HepG2 (cell line): ENCODE measurements around the gene PSMB1. TPM values are rescaled to one million over a fixed set of nuclear protein-coding genes. Genes with fewer than 3 reads are reported as not detected.
A peak's percentile ranks its signal among the peaks of the same experiment; 100 is the strongest.

ENCODE experiments used
- ARNT2 ChIP-seq: sonication (generic); formaldehyde crosslinking; IDR thresholded peaks from 2 replicates; pipeline ENCODE4 v1.8.0; 2022; ENCODE audit warnings: mild to moderate bottlenecking, low read depth, missing genetic modification reagents, moderate library complexity
- ATM ChIP-seq: fragments of 450-650 bp; IDR thresholded peaks from 2 replicates; pipeline ENCODE4 v1.7.1; 2017; ENCODE audit warnings: mild to moderate bottlenecking, borderline replicate concordance
- CBX5 ChIP-seq: sonication (generic); formaldehyde crosslinking; IDR thresholded peaks from 2 replicates; pipeline ENCODE4 v1.4.0; 2020; ENCODE audit warnings: missing genetic modification reagents, borderline replicate concordance
- CCDC6 ChIP-seq: sonication (generic); formaldehyde crosslinking; IDR thresholded peaks from 2 replicates; pipeline ENCODE4 v1.8.1; 2022; ENCODE audit warnings: mild to moderate bottlenecking, missing genetic modification reagents, moderate library complexity
- DMAP1 ChIP-seq: IDR thresholded peaks from 2 replicates; pipeline ENCODE4 v1.6.1; 2016
- ERF ChIP-seq: IDR thresholded peaks from 2 replicates; pipeline ENCODE4 v1.6.1; 2018; ENCODE audit warnings: missing biosample characterization, missing genetic modification reagents
- MAF1 ChIP-seq: sonication (generic); formaldehyde crosslinking; IDR thresholded peaks from 2 replicates; pipeline ENCODE4 v1.5.0; 2020; ENCODE audit warnings: missing genetic modification reagents, borderline replicate concordance
- MATR3 ChIP-seq: sonication (generic); formaldehyde crosslinking; IDR thresholded peaks from 2 replicates; pipeline ENCODE4 v1.4.0; 2020; ENCODE audit warnings: missing genetic modification reagents
- NR1H2 ChIP-seq: sonication (generic); formaldehyde crosslinking; IDR thresholded peaks from 2 replicates; pipeline ENCODE4 v1.8.1; 2022; ENCODE audit warnings: low read depth, missing genetic modification reagents, borderline replicate concordance
- NR3C1 ChIP-seq: sonication (generic); formaldehyde crosslinking; IDR thresholded peaks from 2 replicates; pipeline ENCODE4 v1.4.0; 2020; ENCODE audit warnings: missing genetic modification reagents
- POLR2A ChIP-seq, 2 experiments: IDR thresholded peaks; 2 replicates each; pipeline ENCODE4 v1.6.1; 2011; ENCODE audit warnings: low read depth in 2 of 2, low read length in 2 of 2, mild to moderate bottlenecking in 1 of 2, moderate library complexity in 1 of 2; ENCODE audit not compliant: insufficient read depth in 1 of 2
- RBM22 ChIP-seq: fragments of 200-400 bp; formaldehyde crosslinking; optimal IDR thresholded peaks from 2 replicates; pipeline ENCODE3; 2017; ENCODE audit warnings: mild to moderate bottlenecking, low read length, moderate library complexity
- SMAD1 ChIP-seq: sonication (generic); formaldehyde crosslinking; IDR thresholded peaks from 2 replicates; pipeline ENCODE4 v1.4.0; 2020; ENCODE audit warnings: missing genetic modification reagents, low read depth, mild to moderate bottlenecking, borderline replicate concordance
- SMAD3 ChIP-seq: sonication (generic); formaldehyde crosslinking; IDR thresholded peaks from 2 replicates; pipeline ENCODE4 v1.4.0; 2020; ENCODE audit warnings: missing genetic modification reagents
- TEAD2 ChIP-seq: sonication (generic); formaldehyde crosslinking; IDR thresholded peaks from 2 replicates; pipeline ENCODE4 v1.9.0; 2021; ENCODE audit warnings: missing genetic modification reagents
- TEAD3 ChIP-seq: optimal IDR thresholded peaks from 2 replicates; pipeline ENCODE3; 2016; ENCODE audit warnings: borderline replicate concordance
- ZC3H13 ChIP-seq: sonication (generic); formaldehyde crosslinking; IDR thresholded peaks from 2 replicates; pipeline ENCODE4 v1.8.1; 2023; ENCODE audit warnings: mild to moderate bottlenecking, missing genetic modification reagents, moderate library complexity
- ZFP36L1 ChIP-seq: sonication (generic); formaldehyde crosslinking; IDR thresholded peaks from 2 replicates; pipeline ENCODE4 v1.8.0; 2022; ENCODE audit warnings: mild to moderate bottlenecking, missing genetic modification reagents, moderate library complexity
- ZNF138 ChIP-seq: sonication (generic); formaldehyde crosslinking; IDR thresholded peaks from 2 replicates; pipeline ENCODE4 v1.5.0; 2020; ENCODE audit warnings: mild to moderate bottlenecking, low read depth, missing genetic modification reagents
- ZNF251 ChIP-seq: sonication (generic); formaldehyde crosslinking; IDR thresholded peaks from 2 replicates; pipeline ENCODE4 v1.9.0; 2021; ENCODE audit warnings: mild to moderate bottlenecking, missing genetic modification reagents
- ZNF335 ChIP-seq: sonication (generic); formaldehyde crosslinking; IDR thresholded peaks from 2 replicates; pipeline ENCODE4 v1.4.0; 2020; ENCODE audit warnings: missing genetic modification reagents
- ZNF619 ChIP-seq: sonication (generic); formaldehyde crosslinking; IDR thresholded peaks from 2 replicates; pipeline ENCODE4 v1.4.0; 2020; ENCODE audit warnings: mild to moderate bottlenecking, missing genetic modification reagents
- ZNF816 ChIP-seq: sonication (generic); formaldehyde crosslinking; IDR thresholded peaks from 2 replicates; pipeline ENCODE4 v1.8.0; 2022; ENCODE audit warnings: missing genetic modification reagents, mild to moderate bottlenecking, borderline replicate concordance
- polyA plus RNA-seq, 8 experiments: library from polyadenylated mRNA; depleted of rRNA in 3 of 8; stranded (reverse) in 7 of 8; unstranded in 1 of 8; fragments of >200 nt; fragmentation: Illumina TruSeq in 4 of 8; extraction: Trizol in 4 of 8; gene quantifications; 2 replicates each; pipeline versions ENCODE4 v1.2.1 to v1.2.3, GENCODE V29; 2011 to 2016; ENCODE audit warnings: low read depth in 4 of 8, missing spikeins in 1 of 8, mixed read lengths in 1 of 8; ENCODE audit not compliant: insufficient read depth in 1 of 8
- total RNA-seq, 5 experiments: library from RNA; depleted of rRNA; stranded (reverse); fragments of >200 nt; fragmentation: Illumina TruSeq; extraction: Trizol; gene quantifications; 2 replicates each; pipeline ENCODE4 v1.2.3, GENCODE V29; 2016; ENCODE audit warnings: low read depth in 1 of 5
- TF ChIP-seq, protein P1 (sequence below): sonication (generic); formaldehyde crosslinking; IDR thresholded peaks from 2 replicates; pipeline ENCODE4 v1.4.0; 2020; ENCODE audit warnings: mild to moderate bottlenecking, missing genetic modification reagents, borderline replicate concordance
- TF ChIP-seq, protein P2 (sequence below): sonication (generic); formaldehyde crosslinking; IDR thresholded peaks from 2 replicates; pipeline ENCODE4 v1.4.0; 2020; ENCODE audit warnings: mild to moderate bottlenecking, missing genetic modification reagents
- TF ChIP-seq, protein P3 (sequence below): IDR thresholded peaks from 2 replicates; pipeline ENCODE4 v1.6.1; 2016; ENCODE audit warnings: mild to moderate bottlenecking, missing biosample characterization, missing genetic modification reagents
- TF ChIP-seq, protein P4 (sequence below): sonication (generic); formaldehyde crosslinking; IDR thresholded peaks from 2 replicates; pipeline ENCODE4 v1.5.0; 2020; ENCODE audit warnings: mild to moderate bottlenecking, missing genetic modification reagents, moderate library complexity

The PSMB1 gene
- total and polyA plus RNA-seq, 2 of the 13 experiments (the other 11 are each of a cell fraction or from before 2014, with no cell fraction given): 528 to 592 TPM

DNA sequence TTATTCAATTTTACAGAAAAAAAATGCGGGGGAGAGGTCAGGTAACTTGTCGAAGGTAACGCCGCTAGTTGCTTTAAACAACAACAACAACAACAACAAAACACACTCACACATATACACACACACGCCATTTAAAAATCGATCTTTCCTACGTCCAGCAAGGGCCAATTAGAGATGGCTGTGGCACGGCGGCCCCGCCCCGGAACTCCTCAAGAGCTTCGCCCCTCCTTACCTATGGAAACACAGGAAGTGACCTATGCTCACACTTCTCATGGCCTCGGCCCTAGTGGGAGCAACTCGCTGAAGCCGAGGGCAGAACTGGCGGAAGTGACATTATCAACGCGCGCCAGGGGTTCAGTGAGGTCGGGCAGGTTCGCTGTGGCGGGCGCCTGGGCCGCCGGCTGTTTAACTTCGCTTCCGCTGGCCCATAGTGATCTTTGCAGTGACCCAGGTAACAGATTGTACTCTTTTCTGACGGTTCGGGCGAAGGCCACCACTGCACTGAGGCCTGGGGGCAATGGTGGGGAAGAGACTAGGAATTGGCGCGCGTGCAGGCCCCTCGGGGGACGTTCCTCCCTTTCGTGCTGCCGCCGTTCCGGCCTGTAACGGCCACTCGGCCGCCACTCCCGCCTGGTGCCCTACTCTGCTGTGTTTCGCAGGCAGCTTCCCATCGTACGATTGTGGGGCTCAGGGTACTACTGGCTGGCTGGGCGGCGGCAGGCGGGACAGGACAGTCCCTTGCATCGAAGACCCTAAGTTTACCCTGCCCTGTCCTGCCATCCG is 1.1 kb upstream of the PSMB1 start, which contains the start of gene TBP (continued):
- TF ChIP-seq ZNF335 (CRISPR knock-in tag) (peak; percentile 97), ZNF816 (CRISPR knock-in tag) (0 out of 2 replicates have a peak, but pooled peaks have one; percentile 4), RBM22 (no peak), CBX5 (peak; percentile 75; the same call in 1 of the 2 replicates), MATR3 (CRISPR knock-in tag) (no peak), TEAD3 (CRISPR knock-in tag) (peak; percentile 31), ATM (no peak), DMAP1 (CRISPR knock-in tag) (peak; percentile 97), ZFP36L1 (CRISPR knock-in tag) (peak; percentile 87; the same call in 1 of the 2 replicates), ZNF138 (CRISPR knock-in tag) (no peak), ZC3H13 (CRISPR knock-in tag) (peak; percentile 70; the same call in 1 of the 2 replicates), MAF1 (CRISPR knock-in tag) (no peak), ARNT2 (CRISPR knock-in tag) (peak; percentile 52), NR1H2 (CRISPR knock-in tag) (0 out of 2 replicates have a peak, but pooled peaks have one; percentile 41), SMAD1 (CRISPR knock-in tag) (no peak), POLR2A (IDR thresholded peaks at IDR 0.05; ENCODE audit: insufficient read depth in 1 of 2, low read depth in 2 of 2, low read length in 2 of 2) (peak; percentile 75 to 93), ZNF619 (CRISPR knock-in tag) (peak; percentile 8; the same call in 1 of the 2 replicates), SMAD3 (CRISPR knock-in tag) (peak; percentile 92), NR3C1 (CRISPR knock-in tag) (no peak), TEAD2 (CRISPR knock-in tag) (no peak), ZNF251 (CRISPR knock-in tag) (no peak), CCDC6 (0 out of 2 replicates have a peak, but pooled peaks have one; percentile 6), ERF (peak; percentile 95)
- TF ChIP-seq, protein P1, sequence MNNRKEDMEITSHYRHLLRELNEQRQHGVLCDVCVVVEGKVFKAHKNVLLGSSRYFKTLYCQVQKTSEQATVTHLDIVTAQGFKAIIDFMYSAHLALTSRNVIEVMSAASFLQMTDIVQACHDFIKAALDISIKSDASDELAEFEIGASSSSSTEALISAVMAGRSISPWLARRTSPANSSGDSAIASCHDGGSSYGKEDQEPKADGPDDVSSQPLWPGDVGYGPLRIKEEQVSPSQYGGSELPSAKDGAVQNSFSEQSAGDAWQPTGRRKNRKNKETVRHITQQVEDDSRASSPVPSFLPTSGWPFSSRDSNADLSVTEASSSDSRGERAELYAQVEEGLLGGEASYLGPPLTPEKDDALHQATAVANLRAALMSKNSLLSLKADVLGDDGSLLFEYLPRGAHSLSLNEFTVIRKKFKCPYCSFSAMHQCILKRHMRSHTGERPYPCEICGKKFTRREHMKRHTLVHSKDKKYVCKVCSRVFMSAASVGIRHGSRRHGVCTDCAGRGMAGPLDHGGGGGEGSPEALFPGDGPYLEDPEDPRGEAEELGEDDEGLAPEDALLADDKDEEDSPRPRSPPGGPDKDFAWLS (CRISPR knock-in tag): peak; percentile 38; the same call in 1 of the 2 replicates
- TF ChIP-seq, protein P2, sequence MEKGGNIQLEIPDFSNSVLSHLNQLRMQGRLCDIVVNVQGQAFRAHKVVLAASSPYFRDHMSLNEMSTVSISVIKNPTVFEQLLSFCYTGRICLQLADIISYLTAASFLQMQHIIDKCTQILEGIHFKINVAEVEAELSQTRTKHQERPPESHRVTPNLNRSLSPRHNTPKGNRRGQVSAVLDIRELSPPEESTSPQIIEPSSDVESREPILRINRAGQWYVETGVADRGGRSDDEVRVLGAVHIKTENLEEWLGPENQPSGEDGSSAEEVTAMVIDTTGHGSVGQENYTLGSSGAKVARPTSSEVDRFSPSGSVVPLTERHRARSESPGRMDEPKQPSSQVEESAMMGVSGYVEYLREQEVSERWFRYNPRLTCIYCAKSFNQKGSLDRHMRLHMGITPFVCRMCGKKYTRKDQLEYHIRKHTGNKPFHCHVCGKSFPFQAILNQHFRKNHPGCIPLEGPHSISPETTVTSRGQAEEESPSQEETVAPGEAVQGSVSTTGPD (CRISPR knock-in tag): no peak
- TF ChIP-seq, protein P3, sequence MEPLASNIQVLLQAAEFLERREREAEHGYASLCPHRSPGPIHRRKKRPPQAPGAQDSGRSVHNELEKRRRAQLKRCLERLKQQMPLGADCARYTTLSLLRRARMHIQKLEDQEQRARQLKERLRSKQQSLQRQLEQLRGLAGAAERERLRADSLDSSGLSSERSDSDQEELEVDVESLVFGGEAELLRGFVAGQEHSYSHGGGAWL: peak; percentile 64
- TF ChIP-seq, protein P4, sequence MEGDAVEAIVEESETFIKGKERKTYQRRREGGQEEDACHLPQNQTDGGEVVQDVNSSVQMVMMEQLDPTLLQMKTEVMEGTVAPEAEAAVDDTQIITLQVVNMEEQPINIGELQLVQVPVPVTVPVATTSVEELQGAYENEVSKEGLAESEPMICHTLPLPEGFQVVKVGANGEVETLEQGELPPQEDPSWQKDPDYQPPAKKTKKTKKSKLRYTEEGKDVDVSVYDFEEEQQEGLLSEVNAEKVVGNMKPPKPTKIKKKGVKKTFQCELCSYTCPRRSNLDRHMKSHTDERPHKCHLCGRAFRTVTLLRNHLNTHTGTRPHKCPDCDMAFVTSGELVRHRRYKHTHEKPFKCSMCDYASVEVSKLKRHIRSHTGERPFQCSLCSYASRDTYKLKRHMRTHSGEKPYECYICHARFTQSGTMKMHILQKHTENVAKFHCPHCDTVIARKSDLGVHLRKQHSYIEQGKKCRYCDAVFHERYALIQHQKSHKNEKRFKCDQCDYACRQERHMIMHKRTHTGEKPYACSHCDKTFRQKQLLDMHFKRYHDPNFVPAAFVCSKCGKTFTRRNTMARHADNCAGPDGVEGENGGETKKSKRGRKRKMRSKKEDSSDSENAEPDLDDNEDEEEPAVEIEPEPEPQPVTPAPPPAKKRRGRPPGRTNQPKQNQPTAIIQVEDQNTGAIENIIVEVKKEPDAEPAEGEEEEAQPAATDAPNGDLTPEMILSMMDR (CRISPR knock-in tag): peak; percentile 26; the same call in 1 of the 2 replicates
